ENCODE results near the gene ATP9B. TPM values are rescaled to one million over a fixed set of nuclear protein-coding genes. Genes with fewer than 3 reads are reported as not detected.

The ATP9B gene
- total and polyA plus RNA-seq, 2 donors from 2014 or later = 10.0 to 48.2 TPM

DNA sequence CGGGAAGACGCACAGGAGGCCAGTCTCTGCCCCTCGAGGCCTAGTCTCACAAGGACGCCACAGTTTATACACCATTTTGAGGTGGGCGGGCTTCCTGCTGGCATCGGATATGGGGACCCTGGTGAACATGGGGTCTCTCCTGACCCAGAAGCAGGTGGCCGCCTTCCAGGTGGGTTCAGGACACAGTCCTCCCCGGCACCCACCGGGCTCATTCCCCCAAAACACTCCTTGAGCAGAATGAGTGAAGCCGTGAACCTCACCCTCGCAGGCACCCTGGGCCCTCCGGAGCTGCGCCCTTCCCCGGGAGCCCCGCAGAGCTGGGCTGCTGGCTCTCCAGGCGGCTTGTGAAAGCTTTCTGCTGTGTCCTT lies 333.0 kb downstream of the ATP9B start:
- Histone ChIP-seq H3K36me3 (ENCODE audit: control insufficient read depth in 2 of 3, insufficient read depth in 3 of 3, low read length in 3 of 3) (no peaks in the 10 kb centered on the region), H3K4me3 (ENCODE audit: low read length in 3 of 3) (no peak overlapping the region), H3K27ac (ENCODE audit: low read depth in 2 of 2, low read length in 2 of 2) (no peak overlapping the region), H3K9ac (ENCODE audit: low read length in 3 of 3) (no peak overlapping the region), H3K27me3 (ENCODE audit: control insufficient read depth, insufficient read depth, low read length) (peaks cover 6% of the 10 kb centered on the region), H3K9me3 (ENCODE audit: control insufficient read depth in 2 of 3, insufficient read depth in 1 of 3, low read length in 3 of 3) (no peaks in the 10 kb centered on the region), H3K4me1 (ENCODE audit: control insufficient read depth in 2 of 3, insufficient read depth in 2 of 3, low read depth in 1 of 3, low read length in 3 of 3) (peaks cover 0 to 4% (median 0%) of the 10 kb centered on the region in 3 donors)
- DNase-seq = peak in 1 of 5 donors; percentile 63
- FAIRE-seq = no peak
- TF ChIP-seq, protein P1, sequence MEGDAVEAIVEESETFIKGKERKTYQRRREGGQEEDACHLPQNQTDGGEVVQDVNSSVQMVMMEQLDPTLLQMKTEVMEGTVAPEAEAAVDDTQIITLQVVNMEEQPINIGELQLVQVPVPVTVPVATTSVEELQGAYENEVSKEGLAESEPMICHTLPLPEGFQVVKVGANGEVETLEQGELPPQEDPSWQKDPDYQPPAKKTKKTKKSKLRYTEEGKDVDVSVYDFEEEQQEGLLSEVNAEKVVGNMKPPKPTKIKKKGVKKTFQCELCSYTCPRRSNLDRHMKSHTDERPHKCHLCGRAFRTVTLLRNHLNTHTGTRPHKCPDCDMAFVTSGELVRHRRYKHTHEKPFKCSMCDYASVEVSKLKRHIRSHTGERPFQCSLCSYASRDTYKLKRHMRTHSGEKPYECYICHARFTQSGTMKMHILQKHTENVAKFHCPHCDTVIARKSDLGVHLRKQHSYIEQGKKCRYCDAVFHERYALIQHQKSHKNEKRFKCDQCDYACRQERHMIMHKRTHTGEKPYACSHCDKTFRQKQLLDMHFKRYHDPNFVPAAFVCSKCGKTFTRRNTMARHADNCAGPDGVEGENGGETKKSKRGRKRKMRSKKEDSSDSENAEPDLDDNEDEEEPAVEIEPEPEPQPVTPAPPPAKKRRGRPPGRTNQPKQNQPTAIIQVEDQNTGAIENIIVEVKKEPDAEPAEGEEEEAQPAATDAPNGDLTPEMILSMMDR (IDR thresholded peaks at IDR 0.05; ENCODE audit: borderline replicate concordance, extremely low read depth, insufficient read depth) = no peak
- intact Hi-C loops (cut with DNase I) = no loop called here

DNA sequence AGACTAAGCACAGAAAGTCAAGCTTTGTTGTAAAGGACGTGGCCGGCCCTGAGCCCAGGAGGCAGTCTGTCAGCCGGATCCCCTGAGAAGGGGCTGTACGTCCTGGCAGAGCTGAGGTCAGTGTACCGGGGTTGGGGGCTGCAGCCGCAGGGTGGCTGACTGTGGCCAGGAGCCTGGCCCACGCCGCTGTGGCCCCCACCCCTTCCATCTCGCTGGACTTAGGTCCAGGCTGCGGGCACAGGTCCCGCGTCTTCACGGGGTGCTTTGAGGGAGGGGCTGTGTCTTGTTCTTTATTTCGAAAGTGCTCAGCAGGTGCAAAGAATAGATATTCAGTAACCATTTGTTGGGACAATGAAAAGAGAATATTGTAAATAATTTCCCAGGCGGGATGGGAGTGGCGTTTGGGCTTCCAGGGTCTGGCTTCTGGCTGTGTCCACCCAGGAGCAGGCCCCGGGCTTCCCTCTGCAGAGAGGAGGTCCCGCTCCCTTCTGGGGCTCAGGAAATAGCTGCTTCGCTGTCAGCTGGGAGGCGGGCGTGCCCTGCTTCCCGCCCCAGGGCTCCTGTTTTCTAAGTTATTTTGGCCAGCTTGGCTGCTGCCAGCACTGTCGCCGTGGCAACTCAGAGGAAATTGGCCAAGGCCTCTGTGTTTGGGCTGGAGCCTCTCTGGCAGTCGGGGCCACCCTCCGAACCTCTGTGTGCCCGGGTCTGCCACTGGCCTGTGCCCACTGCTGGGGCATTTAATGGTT lies 334.0 kb downstream of the ATP9B start:
- DNase-seq (peak in 2 of 5 donors; percentile 44 to 88), FAIRE-seq (no peak)
- Histone ChIP-seq H3K36me3 (ENCODE audit: control insufficient read depth in 2 of 3, insufficient read depth in 3 of 3, low read length in 3 of 3) (no peaks in the 10 kb centered on the region), H3K27ac (ENCODE audit: low read depth in 2 of 2, low read length in 2 of 2) (peak overlapping the region; percentile 2 to 49), H3K9ac (ENCODE audit: low read length in 3 of 3) (no peak overlapping the region), H3K9me3 (ENCODE audit: control insufficient read depth in 2 of 3, insufficient read depth in 1 of 3, low read length in 3 of 3) (no peaks in the 10 kb centered on the region), H3K4me3 (ENCODE audit: low read length in 3 of 3) (no peak overlapping the region), H3K4me1 (ENCODE audit: control insufficient read depth in 2 of 3, insufficient read depth in 2 of 3, low read depth in 1 of 3, low read length in 3 of 3) (peaks cover 0 to 4% (median 0%) of the 10 kb centered on the region in 3 donors), H3K27me3 (ENCODE audit: control insufficient read depth, insufficient read depth, low read length) (peaks cover 2% of the 10 kb centered on the region)
- TF ChIP-seq, protein P1 (IDR thresholded peaks at IDR 0.05; ENCODE audit: borderline replicate concordance, extremely low read depth, insufficient read depth) = no peak
- intact Hi-C loops (cut with DNase I) = no loop called here

DNA sequence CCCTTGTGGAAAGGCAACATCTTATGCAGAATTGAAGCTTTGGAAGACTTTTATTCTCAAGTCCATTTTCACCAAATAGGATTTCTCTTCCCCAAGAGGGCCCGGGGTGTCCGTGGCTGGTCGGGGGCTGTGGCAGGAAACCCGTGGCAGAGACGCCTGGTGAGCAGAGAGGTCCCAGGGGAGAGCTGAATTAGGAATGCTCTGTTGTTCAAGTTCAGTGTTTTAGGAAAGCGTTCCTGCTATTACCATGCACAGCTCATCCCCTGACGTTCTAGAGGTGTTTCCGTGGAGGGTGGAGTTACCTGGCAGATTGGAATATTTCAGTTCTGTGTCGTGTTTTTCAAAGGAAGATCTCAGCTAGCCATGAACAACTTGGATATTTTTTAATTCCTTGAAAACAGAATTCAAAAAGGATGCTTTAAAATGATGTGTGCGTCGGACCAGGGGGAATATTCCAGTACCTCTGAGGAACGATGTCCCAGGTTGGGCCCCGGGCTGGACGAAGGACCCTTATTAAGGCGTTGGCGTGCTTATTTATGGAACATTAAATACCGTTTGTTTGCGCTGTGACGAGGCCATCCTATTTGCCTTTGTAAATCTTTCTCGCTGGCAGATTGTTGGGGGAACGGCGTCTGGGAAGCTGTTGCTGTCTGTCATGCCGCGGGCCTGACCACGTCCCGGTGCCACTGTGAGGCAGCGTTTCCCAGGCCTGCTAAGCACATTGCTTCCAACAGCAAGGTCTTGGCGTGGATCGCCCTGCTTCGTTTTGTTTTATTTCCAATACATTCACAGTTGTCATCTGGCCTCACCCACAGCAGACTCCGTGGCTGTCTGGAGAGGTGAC lies 334.8 kb downstream of the ATP9B start:
- Histone ChIP-seq H3K4me3 (ENCODE audit: low read length in 3 of 3) (no peak overlapping the region), H3K36me3 (ENCODE audit: control insufficient read depth in 2 of 3, insufficient read depth in 3 of 3, low read length in 3 of 3) (no peaks in the 10 kb centered on the region), H3K27me3 (ENCODE audit: control insufficient read depth, insufficient read depth, low read length) (no peaks in the 10 kb centered on the region), H3K4me1 (ENCODE audit: control insufficient read depth in 2 of 3, insufficient read depth in 2 of 3, low read depth in 1 of 3, low read length in 3 of 3) (peaks cover 0 to 4% (median 0%) of the 10 kb centered on the region in 3 donors), H3K9ac (ENCODE audit: low read length in 3 of 3) (no peak overlapping the region), H3K27ac (ENCODE audit: low read depth in 2 of 2, low read length in 2 of 2) (peak overlapping the region in 1 of 2 donors; percentile 16), H3K9me3 (ENCODE audit: control insufficient read depth in 2 of 3, insufficient read depth in 1 of 3, low read length in 3 of 3) (no peaks in the 10 kb centered on the region)
- DNase-seq (peak in 2 of 5 donors; percentile 2 to 62), FAIRE-seq (no peak)
- TF ChIP-seq, protein P1 (IDR thresholded peaks at IDR 0.05; ENCODE audit: borderline replicate concordance, extremely low read depth, insufficient read depth) = no peak
- intact Hi-C loops (cut with DNase I) = no loop called here
